Activated gamma-delta T cell treated with Interleukin-2 at 50 U/mL for 16 hours (primary cell): Measurements from ENCODE around the gene PLCB2.

Source experiments
- DNase-seq: peaks from one replicate; pipeline ENCODE4 v3.0.0-alpha.2; 2020

Gene PLCB2

GRCh38 chr15:40301467-40302179, 6.1 kb downstream of the PLCB2 start:
- no peak for DNase-seq

GRCh38 chr15:40300771-40301170, 7.0 kb downstream of the PLCB2 start:
- no peak for DNase-seq

- DNase-seq: no peak
Observed at GRCh38 chr15:40300367-40300766, 7.4 kb downstream of the PLCB2 start.

GRCh38 chr15:40298216-40298935, 9.4 kb downstream of the PLCB2 start:
- no peak for DNase-seq

- no peak for DNase-seq
Observed at GRCh38 chr15:40297356-40297755, 10.4 kb downstream of the PLCB2 start.

GRCh38 chr15:40296561-40297230, 11.0 kb downstream of the PLCB2 start:
- DNase-seq: no peak

GRCh38 chr15:40295877-40296560, 11.7 kb downstream of the PLCB2 start:
- DNase-seq: no peak

- no peak for DNase-seq
Observed at GRCh38 chr15:40295297-40295696, 12.4 kb downstream of the PLCB2 start.

- DNase-seq: no peak
Observed at GRCh38 chr15:40293905-40294895, 13.5 kb downstream of the PLCB2 start.

- no peak for DNase-seq
Observed at GRCh38 chr15:40293006-40293405, 14.7 kb downstream of the PLCB2 start.

GRCh38 chr15:40292246-40292645, 15.5 kb downstream of the PLCB2 start:
- no peak for DNase-seq

- DNase-seq: no peak
Observed at GRCh38 chr15:40290918-40291574, 16.7 kb downstream of the PLCB2 start.

GRCh38 chr15:40290545-40290917, 17.2 kb downstream of the PLCB2 start:
- DNase-seq: no peak

GRCh38 chr15:40289140-40289775, 18.5 kb downstream of the PLCB2 start:
- no peak for DNase-seq

GRCh38 chr15:40287968-40288367, 19.8 kb downstream of the PLCB2 start:
- DNase-seq: no peak

- DNase-seq: no peak
Observed at GRCh38 chr15:40287505-40287904, 20.2 kb downstream of the PLCB2 start.

- no peak for DNase-seq
Observed at GRCh38 chr15:40286794-40287193, 20.9 kb downstream of the PLCB2 start.

GRCh38 chr15:40286061-40286532, 21.6 kb downstream of the PLCB2 start:
- no peak for DNase-seq

- DNase-seq: no peak
Observed at GRCh38 chr15:40285554-40286011, 22.2 kb downstream of the PLCB2 start.

- DNase-seq: no peak
Observed at GRCh38 chr15:40285151-40285550, 22.6 kb downstream of the PLCB2 start.
